K562 (cell line): ENCODE measurements around the gene SRBD1.

Experiments used
- BACH1 ChIP-seq: fragments of 200-800 bp; sonication (Bioruptor generic); IDR thresholded peaks from 2 replicates; pipeline ENCODE4 v1.6.1; 2016; ENCODE audit warnings: missing genetic modification characterization, missing compliant biosample characterization
- ESRRA ChIP-seq: fragments of 450-650 bp; IDR thresholded peaks from 2 replicates; pipeline ENCODE4 v1.6.1; 2014; ENCODE audit warnings: low read depth, mild to moderate bottlenecking, moderate library complexity, borderline replicate concordance
- EZH2 ChIP-seq: IDR thresholded peaks from 2 replicates; pipeline ENCODE4 v1.6.1; 2012; ENCODE audit warnings: low read depth, mild to moderate bottlenecking, inconsistent platforms, low read length, borderline replicate concordance
- HCFC1 ChIP-seq: IDR thresholded peaks from 2 replicates; pipeline ENCODE4 v1.6.1; 2012; ENCODE audit warnings: low read depth, low read length, improper control_type of control experiment
- HNRNPUL1 ChIP-seq: fragments of 200-400 bp; formaldehyde crosslinking; IDR thresholded peaks from 2 replicates; pipeline ENCODE4 v1.6.1; 2017; ENCODE audit warnings: low read length
- MXI1 ChIP-seq: IDR thresholded peaks from 2 replicates; pipeline ENCODE4 v1.6.1; 2011; ENCODE audit warnings: low read depth, mild to moderate bottlenecking, improper control_type of control experiment, low read length
- POLR2A ChIP-seq: fragments of 450-650 bp; conservative IDR thresholded peaks from 2 replicates; pipeline ENCODE4 v1.6.1; 2016
- ZNF12 ChIP-seq: sonication (generic); formaldehyde crosslinking; IDR thresholded peaks from 2 replicates; pipeline ENCODE4 v1.4.0; 2020; ENCODE audit warnings: mild to moderate bottlenecking, missing genetic modification reagents
- TF ChIP-seq, protein P1 (sequence below): fragments of 200-600 bp; sonication (generic); IDR thresholded peaks from one replicate; pipeline ENCODE4 v1.6.1; 2012; ENCODE audit warnings: mild to moderate bottlenecking, low read depth, low read length, inconsistent platforms
- TF ChIP-seq, protein P2 (sequence below), 3 experiments: IDR thresholded peaks in 2 of 3; conservative IDR thresholded peaks in 1 of 3; 2 replicates each; pipeline ENCODE4 v1.5.1; 2011 to 2012; ENCODE audit warnings: low read length in 3 of 3, mild to moderate bottlenecking in 3 of 3, control low read depth in 2 of 3, improper control_type of control experiment in 1 of 3, inconsistent platforms in 1 of 3, low read depth in 1 of 3, mixed read lengths in 1 of 3, moderate library complexity in 1 of 3; ENCODE audit not compliant: insufficient read depth in 2 of 3
- TF ChIP-seq, protein P3 (sequence below): fragments of 450-650 bp; IDR thresholded peaks from 2 replicates; pipeline ENCODE4 v1.6.1; 2018; ENCODE audit not compliant: partially characterized antibody
- TF ChIP-seq, protein P4 (sequence below): sonication (generic); formaldehyde crosslinking; IDR thresholded peaks from 2 replicates; pipeline ENCODE4 v1.8.1; 2022; ENCODE audit warnings: missing genetic modification reagents

DNA sequence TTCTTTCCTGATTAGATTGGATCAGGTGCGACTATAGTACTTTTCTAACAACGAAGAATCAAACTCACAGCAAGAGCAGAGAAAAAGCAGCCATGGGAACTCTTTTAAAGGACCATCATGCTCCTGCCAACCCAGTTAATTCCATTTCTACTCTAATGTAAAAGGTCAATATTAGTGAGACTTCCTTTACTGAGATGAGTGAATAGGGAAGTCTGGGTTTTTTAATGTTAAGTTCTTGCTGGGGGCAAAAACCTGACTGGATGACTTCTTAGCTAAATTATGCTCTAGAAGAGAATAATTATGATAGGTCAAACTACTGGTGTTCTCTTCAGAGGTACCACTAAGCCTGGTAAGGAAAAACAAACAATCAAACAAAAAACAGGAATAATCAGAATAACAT lies 8.4 kb downstream of the SRBD1 start:
- TF ChIP-seq POLR2A (no peak), HNRNPUL1 (no peak), HCFC1 (no peak), ESRRA (no peak), MXI1 (no peak), EZH2 (no peak), ZNF12 (no peak), BACH1 (tag) (no peak)
- TF ChIP-seq, protein P1, sequence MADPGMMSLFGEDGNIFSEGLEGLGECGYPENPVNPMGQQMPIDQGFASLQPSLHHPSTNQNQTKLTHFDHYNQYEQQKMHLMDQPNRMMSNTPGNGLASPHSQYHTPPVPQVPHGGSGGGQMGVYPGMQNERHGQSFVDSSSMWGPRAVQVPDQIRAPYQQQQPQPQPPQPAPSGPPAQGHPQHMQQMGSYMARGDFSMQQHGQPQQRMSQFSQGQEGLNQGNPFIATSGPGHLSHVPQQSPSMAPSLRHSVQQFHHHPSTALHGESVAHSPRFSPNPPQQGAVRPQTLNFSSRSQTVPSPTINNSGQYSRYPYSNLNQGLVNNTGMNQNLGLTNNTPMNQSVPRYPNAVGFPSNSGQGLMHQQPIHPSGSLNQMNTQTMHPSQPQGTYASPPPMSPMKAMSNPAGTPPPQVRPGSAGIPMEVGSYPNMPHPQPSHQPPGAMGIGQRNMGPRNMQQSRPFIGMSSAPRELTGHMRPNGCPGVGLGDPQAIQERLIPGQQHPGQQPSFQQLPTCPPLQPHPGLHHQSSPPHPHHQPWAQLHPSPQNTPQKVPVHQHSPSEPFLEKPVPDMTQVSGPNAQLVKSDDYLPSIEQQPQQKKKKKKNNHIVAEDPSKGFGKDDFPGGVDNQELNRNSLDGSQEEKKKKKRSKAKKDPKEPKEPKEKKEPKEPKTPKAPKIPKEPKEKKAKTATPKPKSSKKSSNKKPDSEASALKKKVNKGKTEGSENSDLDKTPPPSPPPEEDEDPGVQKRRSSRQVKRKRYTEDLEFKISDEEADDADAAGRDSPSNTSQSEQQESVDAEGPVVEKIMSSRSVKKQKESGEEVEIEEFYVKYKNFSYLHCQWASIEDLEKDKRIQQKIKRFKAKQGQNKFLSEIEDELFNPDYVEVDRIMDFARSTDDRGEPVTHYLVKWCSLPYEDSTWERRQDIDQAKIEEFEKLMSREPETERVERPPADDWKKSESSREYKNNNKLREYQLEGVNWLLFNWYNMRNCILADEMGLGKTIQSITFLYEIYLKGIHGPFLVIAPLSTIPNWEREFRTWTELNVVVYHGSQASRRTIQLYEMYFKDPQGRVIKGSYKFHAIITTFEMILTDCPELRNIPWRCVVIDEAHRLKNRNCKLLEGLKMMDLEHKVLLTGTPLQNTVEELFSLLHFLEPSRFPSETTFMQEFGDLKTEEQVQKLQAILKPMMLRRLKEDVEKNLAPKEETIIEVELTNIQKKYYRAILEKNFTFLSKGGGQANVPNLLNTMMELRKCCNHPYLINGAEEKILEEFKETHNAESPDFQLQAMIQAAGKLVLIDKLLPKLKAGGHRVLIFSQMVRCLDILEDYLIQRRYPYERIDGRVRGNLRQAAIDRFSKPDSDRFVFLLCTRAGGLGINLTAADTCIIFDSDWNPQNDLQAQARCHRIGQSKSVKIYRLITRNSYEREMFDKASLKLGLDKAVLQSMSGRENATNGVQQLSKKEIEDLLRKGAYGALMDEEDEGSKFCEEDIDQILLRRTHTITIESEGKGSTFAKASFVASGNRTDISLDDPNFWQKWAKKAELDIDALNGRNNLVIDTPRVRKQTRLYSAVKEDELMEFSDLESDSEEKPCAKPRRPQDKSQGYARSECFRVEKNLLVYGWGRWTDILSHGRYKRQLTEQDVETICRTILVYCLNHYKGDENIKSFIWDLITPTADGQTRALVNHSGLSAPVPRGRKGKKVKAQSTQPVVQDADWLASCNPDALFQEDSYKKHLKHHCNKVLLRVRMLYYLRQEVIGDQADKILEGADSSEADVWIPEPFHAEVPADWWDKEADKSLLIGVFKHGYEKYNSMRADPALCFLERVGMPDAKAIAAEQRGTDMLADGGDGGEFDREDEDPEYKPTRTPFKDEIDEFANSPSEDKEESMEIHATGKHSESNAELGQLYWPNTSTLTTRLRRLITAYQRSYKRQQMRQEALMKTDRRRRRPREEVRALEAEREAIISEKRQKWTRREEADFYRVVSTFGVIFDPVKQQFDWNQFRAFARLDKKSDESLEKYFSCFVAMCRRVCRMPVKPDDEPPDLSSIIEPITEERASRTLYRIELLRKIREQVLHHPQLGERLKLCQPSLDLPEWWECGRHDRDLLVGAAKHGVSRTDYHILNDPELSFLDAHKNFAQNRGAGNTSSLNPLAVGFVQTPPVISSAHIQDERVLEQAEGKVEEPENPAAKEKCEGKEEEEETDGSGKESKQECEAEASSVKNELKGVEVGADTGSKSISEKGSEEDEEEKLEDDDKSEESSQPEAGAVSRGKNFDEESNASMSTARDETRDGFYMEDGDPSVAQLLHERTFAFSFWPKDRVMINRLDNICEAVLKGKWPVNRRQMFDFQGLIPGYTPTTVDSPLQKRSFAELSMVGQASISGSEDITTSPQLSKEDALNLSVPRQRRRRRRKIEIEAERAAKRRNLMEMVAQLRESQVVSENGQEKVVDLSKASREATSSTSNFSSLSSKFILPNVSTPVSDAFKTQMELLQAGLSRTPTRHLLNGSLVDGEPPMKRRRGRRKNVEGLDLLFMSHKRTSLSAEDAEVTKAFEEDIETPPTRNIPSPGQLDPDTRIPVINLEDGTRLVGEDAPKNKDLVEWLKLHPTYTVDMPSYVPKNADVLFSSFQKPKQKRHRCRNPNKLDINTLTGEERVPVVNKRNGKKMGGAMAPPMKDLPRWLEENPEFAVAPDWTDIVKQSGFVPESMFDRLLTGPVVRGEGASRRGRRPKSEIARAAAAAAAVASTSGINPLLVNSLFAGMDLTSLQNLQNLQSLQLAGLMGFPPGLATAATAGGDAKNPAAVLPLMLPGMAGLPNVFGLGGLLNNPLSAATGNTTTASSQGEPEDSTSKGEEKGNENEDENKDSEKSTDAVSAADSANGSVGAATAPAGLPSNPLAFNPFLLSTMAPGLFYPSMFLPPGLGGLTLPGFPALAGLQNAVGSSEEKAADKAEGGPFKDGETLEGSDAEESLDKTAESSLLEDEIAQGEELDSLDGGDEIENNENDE, result no peak
- TF ChIP-seq, protein P2, sequence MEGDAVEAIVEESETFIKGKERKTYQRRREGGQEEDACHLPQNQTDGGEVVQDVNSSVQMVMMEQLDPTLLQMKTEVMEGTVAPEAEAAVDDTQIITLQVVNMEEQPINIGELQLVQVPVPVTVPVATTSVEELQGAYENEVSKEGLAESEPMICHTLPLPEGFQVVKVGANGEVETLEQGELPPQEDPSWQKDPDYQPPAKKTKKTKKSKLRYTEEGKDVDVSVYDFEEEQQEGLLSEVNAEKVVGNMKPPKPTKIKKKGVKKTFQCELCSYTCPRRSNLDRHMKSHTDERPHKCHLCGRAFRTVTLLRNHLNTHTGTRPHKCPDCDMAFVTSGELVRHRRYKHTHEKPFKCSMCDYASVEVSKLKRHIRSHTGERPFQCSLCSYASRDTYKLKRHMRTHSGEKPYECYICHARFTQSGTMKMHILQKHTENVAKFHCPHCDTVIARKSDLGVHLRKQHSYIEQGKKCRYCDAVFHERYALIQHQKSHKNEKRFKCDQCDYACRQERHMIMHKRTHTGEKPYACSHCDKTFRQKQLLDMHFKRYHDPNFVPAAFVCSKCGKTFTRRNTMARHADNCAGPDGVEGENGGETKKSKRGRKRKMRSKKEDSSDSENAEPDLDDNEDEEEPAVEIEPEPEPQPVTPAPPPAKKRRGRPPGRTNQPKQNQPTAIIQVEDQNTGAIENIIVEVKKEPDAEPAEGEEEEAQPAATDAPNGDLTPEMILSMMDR (IDR thresholded peaks at IDR 0.05 in 2 of 3, conservative IDR thresholded peaks at IDR 0.05 in 1 of 3; ENCODE audit: insufficient read depth in 2 of 3, low read depth in 1 of 3, low read length in 3 of 3), result no peak
- TF ChIP-seq, protein P3, sequence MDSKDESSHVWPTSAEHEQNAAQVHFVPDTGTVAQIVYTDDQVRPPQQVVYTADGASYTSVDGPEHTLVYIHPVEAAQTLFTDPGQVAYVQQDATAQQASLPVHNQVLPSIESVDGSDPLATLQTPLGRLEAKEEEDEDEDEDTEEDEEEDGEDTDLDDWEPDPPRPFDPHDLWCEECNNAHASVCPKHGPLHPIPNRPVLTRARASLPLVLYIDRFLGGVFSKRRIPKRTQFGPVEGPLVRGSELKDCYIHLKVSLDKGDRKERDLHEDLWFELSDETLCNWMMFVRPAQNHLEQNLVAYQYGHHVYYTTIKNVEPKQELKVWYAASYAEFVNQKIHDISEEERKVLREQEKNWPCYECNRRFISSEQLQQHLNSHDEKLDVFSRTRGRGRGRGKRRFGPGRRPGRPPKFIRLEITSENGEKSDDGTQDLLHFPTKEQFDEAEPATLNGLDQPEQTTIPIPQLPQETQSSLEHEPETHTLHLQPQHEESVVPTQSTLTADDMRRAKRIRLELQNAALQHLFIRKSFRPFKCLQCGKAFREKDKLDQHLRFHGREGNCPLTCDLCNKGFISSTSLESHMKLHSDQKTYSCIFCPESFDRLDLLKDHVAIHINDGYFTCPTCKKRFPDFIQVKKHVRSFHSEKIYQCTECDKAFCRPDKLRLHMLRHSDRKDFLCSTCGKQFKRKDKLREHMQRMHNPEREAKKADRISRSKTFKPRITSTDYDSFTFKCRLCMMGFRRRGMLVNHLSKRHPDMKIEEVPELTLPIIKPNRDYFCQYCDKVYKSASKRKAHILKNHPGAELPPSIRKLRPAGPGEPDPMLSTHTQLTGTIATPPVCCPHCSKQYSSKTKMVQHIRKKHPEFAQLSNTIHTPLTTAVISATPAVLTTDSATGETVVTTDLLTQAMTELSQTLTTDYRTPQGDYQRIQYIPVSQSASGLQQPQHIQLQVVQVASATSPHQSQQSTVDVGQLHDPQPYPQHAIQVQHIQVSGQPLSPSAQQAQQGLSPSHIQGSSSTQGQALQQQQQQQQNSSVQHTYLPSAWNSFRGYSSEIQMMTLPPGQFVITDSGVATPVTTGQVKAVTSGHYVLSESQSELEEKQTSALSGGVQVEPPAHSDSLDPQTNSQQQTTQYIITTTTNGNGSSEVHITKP, result no peak
- TF ChIP-seq, protein P4, sequence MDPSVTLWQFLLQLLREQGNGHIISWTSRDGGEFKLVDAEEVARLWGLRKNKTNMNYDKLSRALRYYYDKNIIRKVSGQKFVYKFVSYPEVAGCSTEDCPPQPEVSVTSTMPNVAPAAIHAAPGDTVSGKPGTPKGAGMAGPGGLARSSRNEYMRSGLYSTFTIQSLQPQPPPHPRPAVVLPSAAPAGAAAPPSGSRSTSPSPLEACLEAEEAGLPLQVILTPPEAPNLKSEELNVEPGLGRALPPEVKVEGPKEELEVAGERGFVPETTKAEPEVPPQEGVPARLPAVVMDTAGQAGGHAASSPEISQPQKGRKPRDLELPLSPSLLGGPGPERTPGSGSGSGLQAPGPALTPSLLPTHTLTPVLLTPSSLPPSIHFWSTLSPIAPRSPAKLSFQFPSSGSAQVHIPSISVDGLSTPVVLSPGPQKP (CRISPR knock-in tag), result no peak
